T-helper 2 cell (primary cell): ENCODE results near the gene S100A14.
"Not testable (repeated sequence)": the region's sequence is repeated elsewhere in the genome, so short reads cannot be mapped to it uniquely, and the experiment has no call there.

Source experiments
- DNase-seq, 5 experiments: peaks; one replicate each; pipeline versions ENCODE4 v3.0.0 to v3.0.0-alpha.2; 2012 to 2022

S100A14 gene

GRCh38 chr1:153614189-153614900 lies 1.8 kb downstream of the S100A14 start:
- no peak for DNase-seq

- no peak for DNase-seq
Observed at GRCh38 chr1:153613406-153613805, 2.7 kb downstream of the S100A14 start.

GRCh38 chr1:153612755-153613331 lies 3.3 kb downstream of the S100A14 start, which contains the start of gene S100A16:
Gene S100A16 (minus strand): TSS chr1:153613137. CDS start chr1:153608151, 4,986 bp downstream.
- DNase-seq, result no peak

GRCh38 chr1:153612111-153612754 lies 3.9 kb downstream of the S100A14 start:
- DNase-seq, result no peak

GRCh38 chr1:153611356-153611755 lies 4.8 kb downstream of the S100A14 start:
- DNase-seq, result no peak

GRCh38 chr1:153610811-153611301 lies 5.3 kb downstream of the S100A14 start:
- DNase-seq, result no peak

- no peak for DNase-seq
Observed at GRCh38 chr1:153610334-153610733, 5.8 kb downstream of the S100A14 start.

- no peak for DNase-seq
Observed at GRCh38 chr1:153609585-153609907, 6.6 kb downstream of the S100A14 start.

- no peak for DNase-seq
Observed at GRCh38 chr1:153608742-153609584, 7.2 kb downstream of the S100A14 start.

- no peak for DNase-seq
Observed at GRCh38 chr1:153608089-153608682, 7.9 kb downstream of the S100A14 start.

- DNase-seq, result no peak
Observed at GRCh38 chr1:153607381-153607780, 8.7 kb downstream of the S100A14 start.

- DNase-seq, result no peak
Observed at GRCh38 chr1:153606194-153606593, 9.9 kb downstream of the S100A14 start.

- no peak for DNase-seq
Observed at GRCh38 chr1:153602749-153603148, 13.4 kb downstream of the S100A14 start.

GRCh38 chr1:153599847-153600246 lies 16.3 kb downstream of the S100A14 start:
- DNase-seq, result no peak

- peak in 1 of 5 experiments; percentile 47 for DNase-seq
Observed at GRCh38 chr1:153598309-153599172, 17.6 kb downstream of the S100A14 start.

GRCh38 chr1:153597206-153597605 lies 18.9 kb downstream of the S100A14 start:
- peak in 1 of 5 experiments; percentile 65 for DNase-seq

- no peak for DNase-seq
Observed at GRCh38 chr1:153592748-153593147, 23.4 kb downstream of the S100A14 start.

- no peak for DNase-seq
Observed at GRCh38 chr1:153588482-153588881, 27.6 kb downstream of the S100A14 start.

- not testable (repeated sequence) for DNase-seq
Observed at GRCh38 chr1:153588033-153588432, 28.1 kb downstream of the S100A14 start.

- DNase-seq, result no peak
Observed at GRCh38 chr1:153587314-153587713, 28.8 kb downstream of the S100A14 start.

- DNase-seq, result no peak
Observed at GRCh38 chr1:153586347-153586746, 29.8 kb downstream of the S100A14 start.
